A549 (cell line): Measurements from ENCODE around the gene PYGB. TPM values are rescaled to one million over a fixed set of nuclear protein-coding genes. Genes with fewer than 3 reads are reported as not detected.

Experiments used
- ATAC-seq, 2 experiments: fragments of 200-7000 bp in 1 of 2; fragments of >200 bp in 1 of 2; cut with Nextera tagmentation in 1 of 2; cut with Tn5 transposase in 1 of 2; 3 replicates each; pipeline versions ENCODE4 v1.8.0 to v1.9.1; 2018 to 2020; ENCODE audit warnings: mild to moderate bottlenecking in 1 of 2, moderate library complexity in 1 of 2
- CTCF ChIA-PET: fragments of 300-600 bp; sonication (Branson Sonifier 250); formaldehyde crosslinking; extraction: SDS; loops from one replicate; lab custom pipeline; 2021; ENCODE audit warnings: antibody characterized with exemption, inconsistent platforms; lab: Yijun Ruan, JAX
- POLR2A ChIA-PET: fragments of 350-600 bp; formaldehyde crosslinking; extraction: SDS; loops from one replicate; lab custom pipeline; 2021; ENCODE audit warnings: antibody characterized with exemption, inconsistent platforms; lab: Yijun Ruan, JAX
- DNase-seq, 2 experiments: peaks; one replicate each; pipeline versions ENCODE4 v3.0.0 to v3.0.0-alpha.2; 2011 to 2016; ENCODE audit warnings: low read depth in 1 of 2, low spot score in 1 of 2
- FAIRE-seq: peaks from 2 replicates; lab custom pipeline; 2011; peaks lifted over from hg19 to GRCh38; lab: Jason Lieb, UNC
- H3K27ac ChIP-seq, 2 experiments: fragments of >200 bp; sonication (Bioruptor Twin); formaldehyde crosslinking; 3 replicates each; pipeline ENCODE4 v1.5.1; 2016 to 2017
- H3K4me1 ChIP-seq: fragments of >200 bp; sonication (Bioruptor Twin); formaldehyde crosslinking; 3 replicates; pipeline ENCODE4 v1.6.1; 2016
- H3K4me2 ChIP-seq: fragments of >200 bp; sonication (Bioruptor Twin); formaldehyde crosslinking; 3 replicates; pipeline ENCODE4 v1.6.1; 2016
- H3K4me3 ChIP-seq: fragments of >200 bp; sonication (Bioruptor Twin); formaldehyde crosslinking; 3 replicates; pipeline ENCODE4 v1.5.1; 2016
- H3K9me3 ChIP-seq: fragments of >200 bp; sonication (Bioruptor Twin); formaldehyde crosslinking; 3 replicates; pipeline ENCODE4 v1.6.1; 2016
- BHLHE40 ChIP-seq: IDR thresholded peaks from 2 replicates; pipeline ENCODE4 v1.6.1; 2012; ENCODE audit warnings: low read depth, low read length, inconsistent platforms
- CBX2 ChIP-seq: fragments of 200-600 bp; sonication (generic); IDR thresholded peaks from 2 replicates; pipeline ENCODE4 v1.6.1; 2016; ENCODE audit warnings: low read depth, mild to moderate bottlenecking, borderline replicate concordance
- CBX8 ChIP-seq: fragments of 200-600 bp; sonication (generic); IDR thresholded peaks from 2 replicates; pipeline ENCODE4 v1.6.1; 2016
- CHD4 ChIP-seq: fragments of 200-600 bp; sonication (generic); IDR thresholded peaks from 2 replicates; pipeline ENCODE4 v1.6.1; 2016; ENCODE audit warnings: antibody characterized with exemption, mild to moderate bottlenecking, borderline replicate concordance
- EHF ChIP-seq: fragments of 250-450 bp; sonication (Bioruptor Pico); IDR thresholded peaks from 2 replicates; pipeline ENCODE4 v1.5.0; 2020; ENCODE audit warnings: mild to moderate bottlenecking
- EHMT2 ChIP-seq: fragments of 200-600 bp; sonication (generic); IDR thresholded peaks from 2 replicates; pipeline ENCODE4 v1.6.1; 2016; ENCODE audit warnings: antibody characterized with exemption, low read depth, mild to moderate bottlenecking, moderate library complexity
- FOSB ChIP-seq: fragments of 250-450 bp; sonication (Bioruptor Pico); IDR thresholded peaks from 2 replicates; pipeline ENCODE4 v1.5.0; 2020; ENCODE audit warnings: mild to moderate bottlenecking, moderate library complexity
- FOXS1 ChIP-seq: fragments of 250-450 bp; sonication (Bioruptor Pico); IDR thresholded peaks from 2 replicates; pipeline ENCODE4 v1.5.0; 2020; ENCODE audit warnings: mild to moderate bottlenecking, moderate library complexity
- HDAC2 ChIP-seq: fragments of 200-600 bp; sonication (generic); IDR thresholded peaks from 2 replicates; pipeline ENCODE4 v1.6.1; 2016
- HEYL ChIP-seq: fragments of 250-450 bp; sonication (Bioruptor Pico); IDR thresholded peaks from 2 replicates; pipeline ENCODE4 v1.8.0; 2021; ENCODE audit warnings: mild to moderate bottlenecking, moderate library complexity
- HOXA7 ChIP-seq: fragments of 250-450 bp; sonication (Bioruptor Pico); IDR thresholded peaks from 2 replicates; pipeline ENCODE4 v1.5.0; 2020; ENCODE audit warnings: mild to moderate bottlenecking, moderate library complexity
- JUN ChIP-seq, 2 experiments: fragments of >200 bp; sonication (Bioruptor Twin); formaldehyde crosslinking; IDR thresholded peaks; 2 replicates in 1 of 2; 3 replicates in 1 of 2; pipeline ENCODE4 v1.6.1; 2016 to 2017
- KDM1A ChIP-seq: fragments of 200-600 bp; sonication (generic); IDR thresholded peaks from 2 replicates; pipeline ENCODE4 v1.6.1; 2016; ENCODE audit warnings: low read depth, mild to moderate bottlenecking
- KDM5A ChIP-seq: fragments of 200-600 bp; sonication (generic); IDR thresholded peaks from 2 replicates; pipeline ENCODE4 v1.6.1; 2016; ENCODE audit warnings: antibody characterized with exemption, mild to moderate bottlenecking
- MAFK ChIP-seq: fragments of 450-650 bp; IDR thresholded peaks from 2 replicates; pipeline ENCODE4 v1.6.1; 2014; ENCODE audit not compliant: partially characterized antibody
- MYC ChIP-seq: IDR thresholded peaks from 2 replicates; pipeline ENCODE4 v1.6.1; 2012; ENCODE audit warnings: mild to moderate bottlenecking, inconsistent platforms, low read length, improper control_type of control experiment, borderline replicate concordance
- NFE2L2 ChIP-seq: fragments of 150-350 bp; conservative IDR thresholded peaks from 2 replicates; pipeline ENCODE4 v1.6.1; 2014; ENCODE audit warnings: low read length
- NPAS2 ChIP-seq: fragments of 250-450 bp; sonication (Bioruptor Pico); IDR thresholded peaks from 2 replicates; pipeline ENCODE4 v1.8.0; 2022; ENCODE audit warnings: mild to moderate bottlenecking, moderate library complexity, borderline replicate concordance
- RAD21 ChIP-seq, 2 experiments: fragments of >200 bp in 1 of 2; sonication (Bioruptor Twin) in 1 of 2; formaldehyde crosslinking in 1 of 2; IDR thresholded peaks in 1 of 2; conservative IDR thresholded peaks in 1 of 2; 2 replicates in 1 of 2; 3 replicates in 1 of 2; pipeline ENCODE4 v1.6.1; 2012 to 2018; ENCODE audit warnings: inconsistent platforms in 1 of 2
- RFX5 ChIP-seq: fragments of 450-650 bp; IDR thresholded peaks from 2 replicates; pipeline ENCODE4 v1.7.1; 2014; ENCODE audit warnings: antibody characterized with exemption, mild to moderate bottlenecking, moderate library complexity
- TFCP2L1 ChIP-seq: fragments of 250-450 bp; sonication (Bioruptor Pico); IDR thresholded peaks from 2 replicates; pipeline ENCODE4 v1.5.0; 2021; ENCODE audit warnings: mild to moderate bottlenecking
- TP53 ChIP-seq: fragments of 250-450 bp; sonication (Bioruptor Pico); IDR thresholded peaks from 2 replicates; pipeline ENCODE4 v1.5.0; 2021; ENCODE audit warnings: mild to moderate bottlenecking, moderate library complexity
- ZFP36 ChIP-seq: fragments of 450-650 bp; IDR thresholded peaks from 2 replicates; pipeline ENCODE4 v1.6.1; 2014; ENCODE audit warnings: borderline replicate concordance; ENCODE audit not compliant: partially characterized antibody
- WGBS: methylation state at CpG from one replicate; pipeline ENCODE4 v1.1.6; 2017; ENCODE audit errors: missing lambda C conversion rate; 5-methylcytosine and 5-hydroxymethylcytosine counted together
- polyA plus RNA-seq, 4 experiments: library from polyadenylated mRNA; depleted of rRNA in 3 of 4; stranded (reverse); fragments of >200 nt; fragmentation: RNase III in 1 of 4; extraction: RNeasy Plus Mini Kit Qiagen cat#74134 plus additional on column Dnase treatment in 1 of 4; gene quantifications; 2 replicates in 3 of 4; 3 replicates in 1 of 4; pipeline ENCODE4 v1.2.3, GENCODE V29; 2011 to 2017
- TF ChIP-seq, protein P1 (sequence below): IDR thresholded peaks from 2 replicates; pipeline ENCODE4 v1.6.1; 2012; ENCODE audit warnings: low read depth, borderline replicate concordance
- TF ChIP-seq, protein P2 (sequence below): fragments of 250-450 bp; sonication (Bioruptor Pico); IDR thresholded peaks from 2 replicates; pipeline ENCODE4 v1.5.0; 2020; ENCODE audit warnings: low read depth, mild to moderate bottlenecking, moderate library complexity
- TF ChIP-seq, protein P3 (sequence below): IDR thresholded peaks from 2 replicates; pipeline ENCODE4 v1.6.1; 2012
- TF ChIP-seq, protein P4 (sequence below): fragments of 200-600 bp; sonication (generic); IDR thresholded peaks from 2 replicates; pipeline ENCODE4 v1.6.1; 2016; ENCODE audit warnings: antibody characterized with exemption, mild to moderate bottlenecking, moderate library complexity
- TF ChIP-seq, protein P5 (sequence below): fragments of 250-450 bp; sonication (Bioruptor Pico); IDR thresholded peaks from 2 replicates; pipeline ENCODE4 v1.5.0; 2021; ENCODE audit warnings: mild to moderate bottlenecking, moderate library complexity, borderline replicate concordance
- TF ChIP-seq, protein P6 (sequence below): IDR thresholded peaks from 2 replicates; pipeline ENCODE4 v1.6.1; 2012
- TF ChIP-seq, protein P7 (sequence below): fragments of 150-350 bp; IDR thresholded peaks from 2 replicates; pipeline ENCODE4 v1.6.1; 2014; ENCODE audit warnings: low read depth, mild to moderate bottlenecking, low read length

PYGB gene
- polyA plus RNA-seq, 2 of the 4 experiments (the other 2 are of a cell fraction), result 93.2 to 100 TPM

DNA sequence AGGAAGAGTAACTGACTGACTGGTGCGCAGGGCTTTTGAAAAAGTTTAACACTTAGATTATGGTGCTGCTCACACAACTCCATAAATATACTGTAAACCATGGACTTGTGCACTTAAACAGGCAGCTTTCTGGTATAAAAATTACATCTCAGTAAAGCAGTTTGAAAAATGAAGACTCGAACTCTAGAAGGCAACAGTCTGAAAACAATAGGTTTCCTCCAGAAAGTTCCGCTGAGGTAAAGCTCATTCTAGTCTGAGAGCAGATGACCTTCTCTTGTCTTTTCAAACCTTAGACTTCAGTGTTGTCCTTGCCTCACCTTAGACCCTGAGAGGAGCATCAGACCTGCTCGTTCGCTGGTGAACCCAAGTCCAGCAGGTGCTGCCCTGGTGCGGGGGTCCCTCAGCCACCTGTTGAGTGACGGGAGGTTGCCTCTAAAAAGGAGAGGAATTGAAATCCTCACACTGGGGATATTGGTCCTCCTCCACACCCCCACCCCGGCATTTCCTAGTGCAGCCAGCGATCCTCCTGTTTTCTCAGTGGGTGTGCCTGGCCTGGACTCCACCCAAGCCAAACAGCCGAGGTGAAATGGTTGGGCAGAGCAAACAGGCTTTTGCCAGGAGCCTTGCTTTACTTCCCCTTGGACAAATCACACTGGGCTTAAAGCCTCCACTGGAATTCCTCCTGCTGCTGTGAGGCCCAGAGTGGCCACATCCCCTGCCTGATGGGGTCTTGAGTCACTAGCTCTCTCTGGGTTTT, 14.7 kb upstream of the PYGB start:
- H3K4me2 ChIP-seq, result peak overlapping the region; percentile 74
- peak; percentile 70 to 81 for ATAC-seq
- TF ChIP-seq KDM1A (no peak), EHMT2 (no peak), NFE2L2 (no peak), BHLHE40 (no peak), MYC (0 out of 2 replicates have a peak, but pooled peaks have one; percentile 21), CBX8 (no peak), ZFP36 (no peak), TP53 (CRISPR knock-in tag) (no peak), FOSB (CRISPR knock-in tag) (no peak), CHD4 (no peak), MAFK (no peak), JUN (IDR thresholded peaks at IDR 0.05) (peak; percentile 86; a peak in 4 of 5 replicates), HDAC2 (no peak), HEYL (CRISPR knock-in tag) (no peak), KDM5A (no peak), HOXA7 (CRISPR knock-in tag) (no peak), FOXS1 (CRISPR knock-in tag) (no peak; the same call in 1 of the 2 replicates), EHF (CRISPR knock-in tag) (no peak), RAD21 (conservative IDR thresholded peaks at IDR 0.05 in 1 of 2, IDR thresholded peaks at IDR 0.05 in 1 of 2) (peak; percentile 5 to 35; a peak in 1 of 5 replicates), CBX2 (no peak), NPAS2 (no peak), TFCP2L1 (CRISPR knock-in tag) (no peak), RFX5 (0 out of 2 replicates have a peak, but pooled peaks have one; percentile 15)
- TF ChIP-seq, protein P1, sequence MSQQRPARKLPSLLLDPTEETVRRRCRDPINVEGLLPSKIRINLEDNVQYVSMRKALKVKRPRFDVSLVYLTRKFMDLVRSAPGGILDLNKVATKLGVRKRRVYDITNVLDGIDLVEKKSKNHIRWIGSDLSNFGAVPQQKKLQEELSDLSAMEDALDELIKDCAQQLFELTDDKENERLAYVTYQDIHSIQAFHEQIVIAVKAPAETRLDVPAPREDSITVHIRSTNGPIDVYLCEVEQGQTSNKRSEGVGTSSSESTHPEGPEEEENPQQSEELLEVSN, result peak; percentile 57; the same call in 1 of the 2 replicates
- TF ChIP-seq, protein P2, sequence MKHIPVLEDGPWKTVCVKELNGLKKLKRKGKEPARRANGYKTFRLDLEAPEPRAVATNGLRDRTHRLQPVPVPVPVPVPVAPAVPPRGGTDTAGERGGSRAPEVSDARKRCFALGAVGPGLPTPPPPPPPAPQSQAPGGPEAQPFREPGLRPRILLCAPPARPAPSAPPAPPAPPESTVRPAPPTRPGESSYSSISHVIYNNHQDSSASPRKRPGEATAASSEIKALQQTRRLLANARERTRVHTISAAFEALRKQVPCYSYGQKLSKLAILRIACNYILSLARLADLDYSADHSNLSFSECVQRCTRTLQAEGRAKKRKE, result no peak; the same call in 1 of the 2 replicates
- TF ChIP-seq, protein P3, sequence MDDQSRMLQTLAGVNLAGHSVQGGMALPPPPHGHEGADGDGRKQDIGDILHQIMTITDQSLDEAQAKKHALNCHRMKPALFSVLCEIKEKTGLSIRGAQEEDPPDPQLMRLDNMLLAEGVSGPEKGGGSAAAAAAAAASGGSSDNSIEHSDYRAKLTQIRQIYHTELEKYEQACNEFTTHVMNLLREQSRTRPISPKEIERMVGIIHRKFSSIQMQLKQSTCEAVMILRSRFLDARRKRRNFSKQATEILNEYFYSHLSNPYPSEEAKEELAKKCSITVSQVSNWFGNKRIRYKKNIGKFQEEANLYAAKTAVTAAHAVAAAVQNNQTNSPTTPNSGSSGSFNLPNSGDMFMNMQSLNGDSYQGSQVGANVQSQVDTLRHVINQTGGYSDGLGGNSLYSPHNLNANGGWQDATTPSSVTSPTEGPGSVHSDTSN, result peak; percentile 66; the same call in 1 of the 2 replicates
- TF ChIP-seq, protein P4, sequence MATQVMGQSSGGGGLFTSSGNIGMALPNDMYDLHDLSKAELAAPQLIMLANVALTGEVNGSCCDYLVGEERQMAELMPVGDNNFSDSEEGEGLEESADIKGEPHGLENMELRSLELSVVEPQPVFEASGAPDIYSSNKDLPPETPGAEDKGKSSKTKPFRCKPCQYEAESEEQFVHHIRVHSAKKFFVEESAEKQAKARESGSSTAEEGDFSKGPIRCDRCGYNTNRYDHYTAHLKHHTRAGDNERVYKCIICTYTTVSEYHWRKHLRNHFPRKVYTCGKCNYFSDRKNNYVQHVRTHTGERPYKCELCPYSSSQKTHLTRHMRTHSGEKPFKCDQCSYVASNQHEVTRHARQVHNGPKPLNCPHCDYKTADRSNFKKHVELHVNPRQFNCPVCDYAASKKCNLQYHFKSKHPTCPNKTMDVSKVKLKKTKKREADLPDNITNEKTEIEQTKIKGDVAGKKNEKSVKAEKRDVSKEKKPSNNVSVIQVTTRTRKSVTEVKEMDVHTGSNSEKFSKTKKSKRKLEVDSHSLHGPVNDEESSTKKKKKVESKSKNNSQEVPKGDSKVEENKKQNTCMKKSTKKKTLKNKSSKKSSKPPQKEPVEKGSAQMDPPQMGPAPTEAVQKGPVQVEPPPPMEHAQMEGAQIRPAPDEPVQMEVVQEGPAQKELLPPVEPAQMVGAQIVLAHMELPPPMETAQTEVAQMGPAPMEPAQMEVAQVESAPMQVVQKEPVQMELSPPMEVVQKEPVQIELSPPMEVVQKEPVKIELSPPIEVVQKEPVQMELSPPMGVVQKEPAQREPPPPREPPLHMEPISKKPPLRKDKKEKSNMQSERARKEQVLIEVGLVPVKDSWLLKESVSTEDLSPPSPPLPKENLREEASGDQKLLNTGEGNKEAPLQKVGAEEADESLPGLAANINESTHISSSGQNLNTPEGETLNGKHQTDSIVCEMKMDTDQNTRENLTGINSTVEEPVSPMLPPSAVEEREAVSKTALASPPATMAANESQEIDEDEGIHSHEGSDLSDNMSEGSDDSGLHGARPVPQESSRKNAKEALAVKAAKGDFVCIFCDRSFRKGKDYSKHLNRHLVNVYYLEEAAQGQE, result no peak
- TF ChIP-seq, protein P5, sequence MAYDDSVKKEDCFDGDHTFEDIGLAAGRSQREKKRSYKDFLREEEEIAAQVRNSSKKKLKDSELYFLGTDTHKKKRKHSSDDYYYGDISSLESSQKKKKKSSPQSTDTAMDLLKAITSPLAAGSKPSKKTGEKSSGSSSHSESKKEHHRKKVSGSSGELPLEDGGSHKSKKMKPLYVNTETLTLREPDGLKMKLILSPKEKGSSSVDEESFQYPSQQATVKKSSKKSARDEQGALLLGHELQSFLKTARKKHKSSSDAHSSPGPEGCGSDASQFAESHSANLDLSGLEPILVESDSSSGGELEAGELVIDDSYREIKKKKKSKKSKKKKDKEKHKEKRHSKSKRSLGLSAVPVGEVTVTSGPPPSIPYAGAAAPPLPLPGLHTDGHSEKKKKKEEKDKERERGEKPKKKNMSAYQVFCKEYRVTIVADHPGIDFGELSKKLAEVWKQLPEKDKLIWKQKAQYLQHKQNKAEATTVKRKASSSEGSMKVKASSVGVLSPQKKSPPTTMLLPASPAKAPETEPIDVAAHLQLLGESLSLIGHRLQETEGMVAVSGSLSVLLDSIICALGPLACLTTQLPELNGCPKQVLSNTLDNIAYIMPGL (CRISPR knock-in tag), result no peak
- TF ChIP-seq, protein P6, sequence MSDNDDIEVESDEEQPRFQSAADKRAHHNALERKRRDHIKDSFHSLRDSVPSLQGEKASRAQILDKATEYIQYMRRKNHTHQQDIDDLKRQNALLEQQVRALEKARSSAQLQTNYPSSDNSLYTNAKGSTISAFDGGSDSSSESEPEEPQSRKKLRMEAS, result peak; percentile 89
- TF ChIP-seq, protein P7, sequence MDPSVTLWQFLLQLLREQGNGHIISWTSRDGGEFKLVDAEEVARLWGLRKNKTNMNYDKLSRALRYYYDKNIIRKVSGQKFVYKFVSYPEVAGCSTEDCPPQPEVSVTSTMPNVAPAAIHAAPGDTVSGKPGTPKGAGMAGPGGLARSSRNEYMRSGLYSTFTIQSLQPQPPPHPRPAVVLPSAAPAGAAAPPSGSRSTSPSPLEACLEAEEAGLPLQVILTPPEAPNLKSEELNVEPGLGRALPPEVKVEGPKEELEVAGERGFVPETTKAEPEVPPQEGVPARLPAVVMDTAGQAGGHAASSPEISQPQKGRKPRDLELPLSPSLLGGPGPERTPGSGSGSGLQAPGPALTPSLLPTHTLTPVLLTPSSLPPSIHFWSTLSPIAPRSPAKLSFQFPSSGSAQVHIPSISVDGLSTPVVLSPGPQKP, result no peak

More for the DNA sequence above, 14.7 kb upstream of the PYGB start:
- ChIA-PET CTCF (interaction anchor here (0.6 to 18.2 kb wide), 10 partner anchors 9 to 239 kb away, joined by 3 to 300 read pairs (median 6); partner anchors contain the start of gene PYGB), POLR2A (interaction anchor here (0.7 to 8.8 kb wide), 8 partner anchors 9 to 67 kb away, joined by 3 to 60 read pairs (median 4); partner anchors contain the start of genes ENTPD6 and PYGB)
- peak overlapping the region; percentile 20; the same call in 1 of the 3 replicates for H3K4me3 ChIP-seq
- FAIRE-seq (peak; percentile 97), DNase-seq (peak; percentile 92 to 95)
- H3K27ac ChIP-seq, result peak overlapping the region; percentile 95 to 97
- 5% methylated on average over 10 of the region's 10 CpGs for WGBS
- H3K4me1 ChIP-seq, result peaks cover 76% of the 10 kb centered on the region
- H3K9me3 ChIP-seq, result no peaks in the 10 kb centered on the region
